NCI-H146 (cell line): ENCODE results near the gene TSEN15.

Experiments
- DNase-seq: peaks from one replicate; lab custom pipeline; 2025; lab: John Stamatoyannopoulos, UW

Gene TSEN15

GRCh38 chr1:184101571-184101970 is 50.0 kb downstream of the TSEN15 start:
- no peak for DNase-seq

GRCh38 chr1:184110272-184111204 is 59.0 kb downstream of the TSEN15 start:
- no peak for DNase-seq

GRCh38 chr1:184112176-184112948 is 60.8 kb downstream of the TSEN15 start:
- DNase-seq: no peak

- DNase-seq: no peak
These were observed 61.7 kb downstream of the TSEN15 start for GRCh38 chr1:184113251-184113650.

- DNase-seq: no peak
These were observed 63.4 kb downstream of the TSEN15 start for GRCh38 chr1:184114818-184115398.

- DNase-seq: no peak
These were observed 64.8 kb downstream of the TSEN15 start for GRCh38 chr1:184116287-184116686.

- DNase-seq: no peak
These were observed 66.5 kb downstream of the TSEN15 start for GRCh38 chr1:184118046-184118445.
